GM18519 (cell line): ENCODE results near the gene RAVER1.

Source experiments
- ATAC-seq: cut with Tn5 transposase; IDR thresholded peaks from one replicate; pipeline ENCODE4 v1.9.1; 2021; ENCODE audit warnings: mild to moderate bottlenecking, moderate library complexity; ENCODE audit not compliant: unreplicated experiment, low FRiP score

RAVER1 gene

DNA sequence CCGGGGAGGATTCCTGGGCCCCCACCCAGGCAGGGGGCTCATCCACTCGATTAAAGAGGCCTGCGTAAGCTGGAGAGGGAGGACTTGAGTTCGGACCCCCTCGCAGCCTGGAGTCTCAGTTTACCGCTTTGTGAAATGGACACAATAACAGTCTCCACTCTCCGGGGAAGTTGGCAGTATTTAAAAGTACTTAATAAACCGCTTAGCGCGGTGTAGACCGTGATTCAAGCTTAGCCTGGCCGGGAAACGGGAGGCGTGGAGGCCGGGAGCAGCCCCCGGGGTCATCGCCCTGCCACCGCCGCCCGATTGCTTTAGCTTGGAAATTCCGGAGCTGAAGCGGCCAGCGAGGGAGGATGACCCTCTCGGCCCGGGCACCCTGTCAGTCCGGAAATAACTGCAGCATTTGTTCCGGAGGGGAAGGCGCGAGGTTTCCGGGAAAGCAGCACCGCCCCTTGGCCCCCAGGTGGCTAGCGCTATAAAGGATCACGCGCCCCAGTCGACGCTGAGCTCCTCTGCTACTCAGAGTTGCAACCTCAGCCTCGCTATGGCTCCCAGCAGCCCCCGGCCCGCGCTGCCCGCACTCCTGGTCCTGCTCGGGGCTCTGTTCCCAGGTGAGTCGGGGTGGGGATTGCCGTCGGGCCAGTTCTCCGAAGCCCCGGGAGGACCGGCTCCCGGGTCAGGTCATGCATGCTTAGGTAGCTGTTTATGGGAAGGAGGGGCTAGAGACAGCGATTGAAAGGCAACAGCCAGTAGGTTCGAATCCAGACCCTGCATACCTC lies 62.5 kb downstream of the RAVER1 start, which contains the start of gene ICAM1:
Gene ICAM1, plus strand, starts transcription at position 505 of the 779 bp plus-strand sequence. Its CDS starts 40 bp downstream, at position 545.
- peak; percentile 42 for ATAC-seq

DNA sequence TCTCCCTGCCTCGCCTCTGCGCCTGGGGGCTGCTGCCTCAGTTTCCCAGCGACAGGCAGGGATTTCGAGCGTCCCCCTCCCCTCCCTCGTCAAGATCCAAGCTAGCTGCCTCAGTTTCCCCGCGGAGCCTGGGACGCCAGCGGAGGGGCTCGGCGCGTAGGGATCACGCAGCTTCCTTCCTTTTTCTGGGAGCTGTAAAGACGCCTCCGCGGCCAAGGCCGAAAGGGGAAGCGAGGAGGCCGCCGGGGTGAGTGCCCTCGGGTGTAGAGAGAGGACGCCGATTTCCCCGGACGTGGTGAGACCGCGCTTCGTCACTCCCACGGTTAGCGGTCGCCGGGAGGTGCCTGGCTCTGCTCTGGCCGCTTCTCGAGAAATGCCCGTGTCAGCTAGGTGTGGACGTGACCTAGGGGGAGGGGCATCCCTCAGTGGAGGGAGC lies 63.1 kb downstream of the RAVER1 start:
- ATAC-seq: peak; percentile 9

DNA sequence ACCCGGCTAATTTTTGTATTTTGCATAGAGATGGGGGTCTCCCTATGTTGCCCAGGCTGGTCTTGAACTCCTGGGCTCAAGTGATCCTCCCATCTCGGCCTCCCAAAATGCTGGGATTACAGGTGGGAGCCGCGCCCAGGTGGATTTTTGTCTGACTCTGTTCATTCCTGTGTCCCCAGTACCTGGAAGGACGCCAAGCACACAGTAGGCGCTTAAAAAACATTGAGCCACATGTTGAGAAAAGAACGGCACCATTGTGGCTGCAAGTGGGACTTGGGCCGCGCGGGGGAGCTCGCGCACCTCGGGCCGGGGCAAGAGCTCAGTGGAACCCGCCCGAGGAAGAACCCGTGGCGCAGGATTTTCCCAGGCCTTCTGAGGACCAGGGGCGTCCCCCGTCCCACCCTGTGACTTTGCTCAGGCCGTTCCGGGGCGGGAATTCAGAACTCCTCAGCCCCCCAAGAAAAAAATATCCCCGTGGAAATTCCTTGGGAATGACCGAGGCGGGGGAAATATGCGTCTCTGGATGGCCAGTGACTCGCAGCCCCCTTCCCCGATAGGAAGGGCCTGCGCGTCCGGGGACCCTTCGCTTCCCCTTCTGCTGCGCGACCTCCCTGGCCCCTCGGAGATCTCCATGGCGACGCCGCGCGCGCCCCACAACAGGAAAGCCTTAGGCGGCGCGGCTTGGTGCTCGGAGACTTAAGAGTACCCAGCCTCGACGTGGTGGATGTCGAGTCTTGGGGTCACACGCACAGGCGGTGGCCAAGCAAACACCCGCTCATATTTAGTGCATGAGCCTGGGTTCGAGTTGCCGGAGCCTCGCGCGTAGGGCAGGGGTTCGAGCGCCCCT lies 63.8 kb downstream of the RAVER1 start:
- ATAC-seq: no peak

GRCh38 chr19:10268071-10268470 lies 65.3 kb downstream of the RAVER1 start:
- no peak for ATAC-seq

GRCh38 chr19:10266706-10267105 lies 66.6 kb downstream of the RAVER1 start:
- no peak for ATAC-seq
